Measurements from ENCODE around the gene RRP36.
A peak's percentile ranks its signal among the peaks of the same experiment; 100 is the strongest.
"Not testable (repeated sequence)": the region's sequence is repeated elsewhere in the genome, so short reads cannot be mapped to it uniquely, and the experiment has no call there.

The RRP36 gene

DNA sequence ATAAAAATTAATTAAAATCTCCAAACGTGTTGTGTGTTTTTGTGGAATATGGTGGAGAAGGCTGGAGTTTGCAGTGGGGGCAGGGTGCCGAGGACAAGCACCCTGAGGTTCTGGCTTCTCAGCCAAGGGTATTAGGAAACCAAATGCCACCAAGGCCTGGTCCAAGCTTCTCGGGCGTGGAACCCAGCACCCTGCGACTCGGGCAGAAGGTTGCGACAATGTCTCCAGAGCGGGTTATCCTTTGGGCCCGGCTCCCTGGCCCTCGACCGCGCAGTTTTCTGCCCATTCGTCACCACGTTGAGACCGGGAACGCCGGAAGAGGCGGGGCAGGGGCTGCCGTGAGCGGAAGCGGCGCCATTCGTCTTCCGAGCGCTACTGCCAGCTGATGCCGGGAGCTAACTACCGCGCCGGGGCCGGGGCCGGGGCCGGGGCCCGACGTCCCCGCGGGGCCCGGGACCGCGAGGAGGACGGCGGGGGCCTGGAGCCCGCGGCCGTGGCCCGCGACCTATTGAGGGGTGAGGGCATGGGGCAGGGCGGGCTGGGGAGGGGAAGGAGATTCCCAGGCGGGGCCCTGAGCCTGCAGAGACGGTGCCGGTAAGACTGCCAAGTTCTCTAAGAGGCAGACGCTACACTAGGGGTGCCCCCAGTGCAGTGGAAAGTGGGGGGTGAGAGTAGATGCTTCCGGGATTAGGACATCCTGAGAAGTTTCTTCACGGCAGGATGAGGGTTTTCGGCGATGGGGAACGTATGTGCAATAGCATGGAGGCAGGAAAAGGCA, at the start of gene RRP36:
Gene RRP36, plus strand, starts transcription at position 354 of the 778 bp plus-strand sequence. Its CDS starts 32 bp downstream, at position 386.
- peak; percentile 25 to 69 (median 28) for DNase-seq (ENCODE audit: low read depth in 3 of 3, low spot score in 1 of 3)

GRCh38 chr6:42971746-42972327, 49.6 kb upstream of the RRP36 start:
- no peak for DNase-seq (ENCODE audit: low read depth in 3 of 3, low spot score in 1 of 3)

GRCh38 chr6:42973926-42974325, 47.5 kb upstream of the RRP36 start:
- no peak for DNase-seq (ENCODE audit: low read depth in 3 of 3, low spot score in 1 of 3)

DNA sequence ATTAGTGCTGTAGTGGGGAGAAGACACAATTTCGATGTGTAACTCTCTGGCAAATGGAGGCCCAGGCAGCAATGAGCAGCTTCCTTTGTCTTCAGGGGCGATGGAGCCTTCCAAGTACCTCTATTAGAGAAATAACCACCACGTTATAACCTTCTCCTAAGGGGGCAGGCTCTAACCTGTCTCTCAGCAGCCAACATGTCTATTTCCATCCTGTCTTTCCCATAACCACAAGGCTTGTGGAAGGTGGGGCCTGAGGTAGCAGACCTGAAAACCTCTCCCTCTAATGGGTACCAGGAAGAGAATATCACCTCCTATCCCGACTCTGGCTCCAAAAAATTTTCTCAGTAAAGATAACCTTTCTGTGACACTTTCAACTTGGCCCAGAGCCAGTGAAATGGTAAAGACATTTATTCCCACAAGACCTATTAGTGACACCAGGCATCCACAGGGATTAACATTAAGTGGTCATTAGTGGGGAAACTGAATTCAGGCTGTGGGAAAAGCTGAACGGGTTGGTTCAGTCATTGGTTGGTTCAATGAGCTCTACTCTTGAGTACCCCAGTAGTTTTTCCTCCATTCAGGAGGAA, 46.4 kb upstream of the RRP36 start:
- DNase-seq (ENCODE audit: low read depth in 3 of 3, low spot score in 1 of 3), result no peak

DNA sequence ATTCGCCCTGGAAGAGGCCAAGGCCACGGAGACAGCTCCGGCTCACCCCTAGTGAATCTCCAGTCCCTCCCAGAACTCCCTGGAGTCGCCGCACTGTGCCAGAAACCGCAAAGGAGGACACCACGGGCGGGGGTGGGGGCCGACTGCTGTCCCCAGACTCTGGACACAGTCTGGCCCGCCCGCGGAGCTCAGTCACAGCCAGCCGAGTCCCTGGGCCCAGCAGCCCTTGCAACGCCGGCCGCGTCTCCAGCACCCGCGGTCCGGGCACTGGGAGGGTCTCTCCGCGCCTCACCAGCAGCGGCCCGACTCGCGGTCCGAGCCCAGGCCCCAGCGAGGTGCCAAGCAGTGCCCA, 43.0 kb upstream of the RRP36 start:
- DNase-seq (ENCODE audit: low read depth in 3 of 3, low spot score in 1 of 3), result no peak

- peak; percentile 71 to 86 (median 78) for DNase-seq (ENCODE audit: low read depth in 3 of 3, low spot score in 1 of 3)
These were observed 42.4 kb upstream of the RRP36 start, which contains the start of gene PEX6 for GRCh38 chr6:42978839-42979522. TSS of gene PEX6 (minus strand) at chr6:42979181. CDS start at chr6:42979150, 31 bp downstream.

DNA sequence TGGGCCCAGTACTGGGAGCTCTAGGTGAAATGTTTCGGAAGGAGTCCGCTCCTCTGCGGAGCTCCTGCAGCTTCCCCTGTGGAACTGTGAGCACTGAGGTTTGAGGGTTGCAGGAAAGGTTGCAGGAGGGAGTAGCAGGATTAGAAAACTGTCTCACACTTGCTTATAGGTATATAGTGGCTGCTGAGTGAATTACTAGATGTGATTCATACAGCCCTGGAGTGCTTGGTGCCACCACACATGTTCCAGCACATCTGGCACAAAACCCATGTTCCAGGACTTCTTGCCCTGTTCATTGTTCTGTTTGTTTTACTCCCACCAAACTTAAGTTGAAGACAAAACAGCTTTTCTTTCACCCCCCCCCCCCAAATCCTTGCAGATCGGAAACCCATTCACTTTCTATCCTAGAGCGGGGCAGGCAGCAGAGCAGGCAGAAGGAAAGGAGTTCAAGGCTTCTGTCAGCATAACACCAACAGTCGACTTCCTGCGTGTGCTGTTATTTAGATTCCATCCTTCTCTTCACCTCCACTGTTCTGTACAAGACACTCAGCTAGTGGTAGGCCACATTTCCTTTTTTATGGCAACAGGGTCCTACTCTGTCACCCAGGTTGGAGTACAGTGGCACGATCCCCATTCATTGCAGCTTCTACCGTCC, 41.8 kb upstream of the RRP36 start:
- DNase-seq (ENCODE audit: low read depth in 3 of 3, low spot score in 1 of 3), result no peak

DNA sequence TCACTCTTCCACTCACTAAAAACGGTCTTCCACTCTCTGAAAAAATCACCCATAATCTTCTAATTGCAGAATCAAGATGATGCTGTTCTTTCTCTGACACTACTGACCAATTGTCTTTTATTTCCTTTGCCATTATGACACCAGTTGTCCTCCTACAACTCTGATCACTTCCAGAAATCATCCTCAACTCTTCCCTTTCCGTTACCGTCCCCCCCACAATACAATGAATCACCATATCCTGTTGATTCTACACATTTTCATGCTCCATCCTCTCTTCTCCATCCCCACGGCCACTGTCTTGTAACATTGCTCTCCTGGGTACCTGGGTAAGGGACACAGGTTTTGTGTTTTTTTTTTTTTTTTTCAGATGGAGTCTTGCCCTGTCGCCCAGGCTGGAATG, 39.6 kb upstream of the RRP36 start:
- DNase-seq (ENCODE audit: low read depth in 3 of 3, low spot score in 1 of 3), result no peak

GRCh38 chr6:42984001-42984923, 37.2 kb upstream of the RRP36 start, which contains the start of gene PPP2R5D:
TSS of gene PPP2R5D (plus strand) at chr6:42984570. CDS start at chr6:42984678, 108 bp downstream.
- peak; percentile 88 to 92 (median 88) for DNase-seq (ENCODE audit: low read depth in 3 of 3, low spot score in 1 of 3)

DNA sequence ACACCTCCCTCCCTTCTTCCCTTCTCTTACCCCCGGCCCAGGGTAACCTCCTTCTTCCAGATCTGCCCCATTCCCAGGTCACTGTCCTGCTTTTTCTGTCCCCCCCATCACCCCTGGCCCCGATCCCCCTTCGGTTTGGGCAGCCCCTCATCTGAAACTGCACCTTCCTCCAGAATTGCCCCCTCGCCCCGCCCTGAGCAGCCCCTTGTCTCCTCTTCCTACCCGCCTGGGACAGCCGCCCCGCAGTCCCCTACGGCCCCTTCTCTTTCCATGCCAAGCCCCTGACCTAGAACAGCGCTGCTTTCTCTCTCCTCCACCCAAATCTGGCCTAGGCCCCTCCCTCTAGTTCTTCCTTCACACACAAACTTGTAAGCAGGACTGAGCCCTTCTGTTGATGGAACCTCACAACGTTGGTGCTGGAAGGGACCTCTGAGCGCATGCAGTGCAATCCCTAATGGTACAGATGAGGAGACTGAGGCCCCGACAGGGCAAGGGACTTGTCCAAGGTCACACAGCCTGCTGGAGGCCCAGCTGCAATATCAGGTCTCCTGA, 36.4 kb upstream of the RRP36 start:
- no peak for DNase-seq (ENCODE audit: low read depth in 3 of 3, low spot score in 1 of 3)

DNA sequence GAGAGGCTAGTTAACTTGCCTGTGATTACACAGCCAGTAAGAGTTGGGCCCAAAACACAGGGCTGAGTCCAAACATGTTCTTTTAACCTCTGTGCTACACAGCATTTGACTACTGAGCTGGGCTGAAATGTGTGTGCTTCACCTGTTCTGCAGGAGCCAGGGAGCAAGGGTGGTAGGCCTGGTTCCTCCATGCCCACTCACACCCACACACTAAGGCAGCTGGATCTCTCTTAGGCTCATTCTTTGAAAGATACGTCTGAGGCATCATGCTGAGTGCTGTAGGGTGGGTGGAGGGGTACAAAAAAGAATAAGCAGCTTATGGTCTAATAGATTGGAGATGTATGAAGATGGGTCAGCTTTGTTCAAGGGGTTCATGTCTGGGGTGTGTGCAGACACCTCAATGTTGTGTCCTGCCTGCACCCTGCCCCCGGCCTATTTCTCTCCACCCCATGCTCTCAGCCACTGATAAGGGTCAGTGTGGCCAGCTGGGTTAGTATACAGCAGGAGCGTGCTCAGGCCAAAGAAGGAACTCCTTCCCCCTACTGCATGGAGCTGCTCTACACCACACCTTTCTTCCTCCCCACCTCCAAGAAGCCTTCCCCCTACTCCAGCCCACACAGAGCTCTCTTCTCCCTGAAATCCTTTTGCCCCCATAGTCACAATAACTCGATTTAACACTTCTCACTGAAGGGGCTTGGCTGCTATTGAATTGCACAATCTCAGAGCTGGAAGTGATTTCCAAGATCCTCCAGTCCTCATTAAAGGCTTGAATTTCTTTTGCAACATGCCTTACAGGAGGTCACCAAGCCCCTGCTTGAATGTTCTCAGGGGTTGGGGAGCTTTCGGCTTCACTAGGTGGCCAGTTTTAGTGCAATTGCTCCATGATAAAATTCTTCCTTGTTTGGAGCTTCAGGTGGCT, 33.6 kb upstream of the RRP36 start:
- DNase-seq (ENCODE audit: low read depth in 3 of 3, low spot score in 1 of 3), result no peak

DNA sequence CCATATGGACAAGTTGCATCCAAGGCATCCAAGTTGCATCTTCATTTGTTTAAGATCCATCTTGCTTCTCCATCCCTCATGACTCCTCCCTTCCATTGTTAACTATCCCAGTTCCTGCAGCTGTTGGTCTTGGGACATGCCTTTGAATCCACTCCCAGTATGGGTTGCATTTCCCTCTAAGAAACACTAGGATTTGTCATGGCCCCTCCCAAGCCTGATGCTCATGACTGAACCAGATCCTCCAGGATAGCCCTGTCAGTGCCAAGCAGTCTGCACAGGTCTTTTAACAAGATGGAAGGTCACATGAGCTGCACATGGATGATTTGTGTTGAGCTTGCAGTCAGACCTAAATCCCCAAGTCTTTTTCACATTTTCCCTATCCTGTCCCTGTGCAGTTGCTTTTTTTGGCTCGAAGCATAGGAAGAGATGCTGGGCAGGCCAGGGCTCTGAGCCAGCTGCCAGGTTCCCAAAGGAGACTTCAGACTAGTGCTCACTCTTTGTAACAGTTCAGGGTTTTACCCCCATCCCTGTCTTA, 32.9 kb upstream of the RRP36 start:
- DNase-seq (ENCODE audit: low read depth in 3 of 3, low spot score in 1 of 3), result no peak

DNA sequence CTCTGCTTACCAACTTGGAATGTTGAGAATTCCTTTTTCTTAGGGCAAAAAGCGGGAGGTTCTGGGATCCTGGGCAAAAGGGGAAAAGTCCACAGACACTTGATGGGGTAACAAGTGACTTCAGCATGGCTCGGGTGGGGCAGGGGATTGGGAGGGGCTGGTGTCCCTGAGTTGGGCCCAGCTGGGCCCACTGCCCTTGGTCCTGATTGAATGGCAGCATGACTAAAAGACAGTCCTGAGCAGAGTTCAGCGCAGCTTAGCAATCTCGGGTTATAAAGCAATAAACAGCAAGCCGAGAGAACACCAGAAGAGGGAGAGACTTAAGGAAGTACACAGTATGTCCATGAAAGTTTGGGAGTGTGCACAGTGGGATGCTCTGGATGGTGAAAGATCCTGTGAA, 31.5 kb upstream of the RRP36 start:
- no peak for DNase-seq (ENCODE audit: low read depth in 3 of 3, low spot score in 1 of 3)

GRCh38 chr6:42993445-42993844, 28.0 kb upstream of the RRP36 start:
- no peak for DNase-seq (ENCODE audit: low read depth in 3 of 3, low spot score in 1 of 3)

DNA sequence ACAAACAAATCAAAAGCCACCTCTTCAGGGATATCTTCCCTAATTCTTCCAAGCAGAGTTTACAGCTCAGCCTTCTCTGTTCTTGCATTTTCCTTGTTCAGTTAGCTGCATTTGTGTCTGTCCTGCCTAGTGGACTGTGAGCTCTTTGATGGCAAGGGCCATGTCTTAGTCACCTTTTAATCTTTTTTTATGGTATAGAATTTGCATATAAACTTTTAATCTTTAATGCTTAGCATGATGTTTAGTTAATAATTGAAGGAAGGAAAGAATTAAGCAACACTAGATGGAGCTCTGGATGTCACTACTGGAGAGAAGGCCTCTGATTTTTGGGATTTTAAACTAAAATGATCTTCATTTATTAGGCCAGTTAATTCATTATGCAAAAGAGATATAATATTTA, 24.9 kb upstream of the RRP36 start:
- DNase-seq (ENCODE audit: low read depth in 3 of 3, low spot score in 1 of 3), result no peak

DNA sequence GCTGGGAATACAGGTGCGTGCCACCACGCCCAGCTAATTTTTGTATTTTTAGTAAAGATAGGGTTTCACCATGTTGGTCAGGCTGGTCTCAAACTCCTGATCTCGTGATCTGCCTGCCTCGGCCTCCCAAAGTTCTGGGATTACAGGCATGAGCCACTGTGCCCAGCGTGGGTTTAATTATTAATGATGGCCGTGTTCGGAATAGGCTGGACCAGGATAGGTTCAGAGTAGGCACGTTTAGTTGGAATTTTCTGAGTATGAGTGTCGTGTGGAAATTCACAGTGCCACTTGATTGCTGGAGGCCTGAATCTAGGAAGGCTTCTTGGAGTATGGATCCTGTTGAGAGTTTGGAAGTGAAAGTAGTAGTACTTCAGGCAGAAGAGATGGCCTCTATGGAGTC, 23.2 kb upstream of the RRP36 start:
- DNase-seq (ENCODE audit: low read depth in 3 of 3, low spot score in 1 of 3), result not testable (repeated sequence)

- DNase-seq (ENCODE audit: low read depth in 3 of 3, low spot score in 1 of 3), result no peak
These were observed 19.6 kb upstream of the RRP36 start for GRCh38 chr6:43001843-43002242.

DNA sequence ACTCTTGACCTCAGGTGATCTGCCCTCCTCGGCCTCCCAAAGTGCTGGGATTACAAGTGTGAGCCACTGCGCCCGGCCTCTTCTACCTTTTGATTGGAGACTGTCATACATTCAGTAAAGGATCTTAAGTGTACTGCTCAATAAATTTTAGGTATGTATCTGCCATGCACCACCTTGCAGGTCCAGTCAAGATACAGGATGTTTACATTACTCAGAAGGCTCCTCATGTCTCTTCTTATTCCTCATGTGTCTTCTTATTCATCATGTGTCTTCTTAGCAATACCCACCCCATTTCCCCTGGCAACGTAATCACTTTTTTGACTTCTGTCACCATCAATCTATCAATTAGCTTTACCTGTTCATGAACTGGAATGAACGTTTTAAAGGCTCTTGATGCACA, 15.6 kb upstream of the RRP36 start:
- DNase-seq (ENCODE audit: low read depth in 3 of 3, low spot score in 1 of 3), result no peak

- no peak for DNase-seq (ENCODE audit: low read depth in 3 of 3, low spot score in 1 of 3)
These were observed 15.2 kb upstream of the RRP36 start for GRCh38 chr6:43006251-43006650.

Data from stimulated activated CD4-positive, alpha-beta T cell treated with anti-CD3 and anti-CD28 coated beads, TNF-alpha, amount 100 ng/mL, for 1 hour (primary cell).